Mesenchymal stem cell (in vitro differentiated cells and primary cell): ENCODE results near the gene PIGQ.

ENCODE experiments used
- DNase-seq: peaks from one replicate; pipeline ENCODE4 v3.0.0-alpha.2; 2013
- H2AFZ ChIP-seq: one replicate; pipeline ENCODE4 v1.6.1; 2013; ENCODE audit warnings: low read depth, mild to moderate bottlenecking, control low read depth, inconsistent platforms, low read length, moderate library complexity
- H2AK5ac ChIP-seq: 2 replicates; pipeline ENCODE4 v1.6.1; 2013; ENCODE audit warnings: low read length, moderate library complexity, mild to moderate bottlenecking, inconsistent platforms; ENCODE audit not compliant: severe bottlenecking
- H2BK120ac ChIP-seq: one replicate; pipeline ENCODE4 v1.6.1; 2013; ENCODE audit warnings: low read depth, mild to moderate bottlenecking, inconsistent platforms, low read length, moderate library complexity
- H2BK12ac ChIP-seq, 2 experiments: one replicate each; pipeline ENCODE4 v1.6.1; 2013; ENCODE audit warnings: inconsistent platforms in 2 of 2, low read length in 2 of 2, mild to moderate bottlenecking in 2 of 2, moderate library complexity in 2 of 2, control low read depth in 1 of 2
- H2BK15ac ChIP-seq: one replicate; pipeline ENCODE4 v1.6.1; 2013; ENCODE audit warnings: mild to moderate bottlenecking, low read depth, inconsistent platforms; ENCODE audit not compliant: poor library complexity, severe bottlenecking
- H2BK5ac ChIP-seq: 2 replicates; pipeline ENCODE4 v1.6.1; 2013; ENCODE audit warnings: low read depth, mild to moderate bottlenecking, low read length, control low read depth, inconsistent platforms; ENCODE audit not compliant: poor library complexity, severe bottlenecking
- H3K14ac ChIP-seq, 2 experiments: one replicate each; pipeline ENCODE4 v1.6.1; 2013; ENCODE audit warnings: inconsistent platforms in 2 of 2, low read length in 2 of 2, control low read depth in 1 of 2, mild to moderate bottlenecking in 1 of 2, moderate library complexity in 1 of 2
- H3K18ac ChIP-seq, 2 experiments: one replicate each; pipeline ENCODE4 v1.6.1; 2013; ENCODE audit warnings: inconsistent platforms in 2 of 2, low read length in 2 of 2, control low read depth in 1 of 2, low read depth in 1 of 2, mild to moderate bottlenecking in 1 of 2
- H3K23ac ChIP-seq, 2 experiments: one replicate each; pipeline ENCODE4 v1.6.1; 2013; ENCODE audit warnings: inconsistent platforms in 2 of 2, low read length in 2 of 2, mild to moderate bottlenecking in 2 of 2, moderate library complexity in 2 of 2, control low read depth in 1 of 2
- H3K27ac ChIP-seq: 2 replicates; pipeline ENCODE4 v1.5.1; 2013; ENCODE audit warnings: mild to moderate bottlenecking, moderate library complexity, low read length, control low read depth, inconsistent platforms; ENCODE audit not compliant: poor library complexity, severe bottlenecking
- H3K27me3 ChIP-seq, 2 experiments: 2 replicates each; pipeline versions ENCODE4 v1.6.1 to v1.7.0; 2013; ENCODE audit warnings: low read length in 2 of 2, mild to moderate bottlenecking in 2 of 2, moderate library complexity in 2 of 2, control low read depth in 1 of 2, inconsistent platforms in 1 of 2; ENCODE audit not compliant: control insufficient read depth in 1 of 2, insufficient read depth in 1 of 2
- H3K36me3 ChIP-seq, 2 experiments: 2 replicates each; pipeline versions ENCODE4 v1.6.1 to v1.7.0; 2013; ENCODE audit warnings: low read length in 2 of 2, control low read depth in 1 of 2, inconsistent platforms in 1 of 2, low read depth in 1 of 2, mild to moderate bottlenecking in 1 of 2; ENCODE audit not compliant: insufficient read depth in 2 of 2, control insufficient read depth in 1 of 2
- H3K4ac ChIP-seq, 2 experiments: one replicate each; pipeline ENCODE4 v1.6.1; 2013; ENCODE audit warnings: inconsistent platforms in 2 of 2, low read length in 2 of 2, mild to moderate bottlenecking in 2 of 2, moderate library complexity in 2 of 2, control low read depth in 1 of 2, low read depth in 1 of 2
- H3K4me1 ChIP-seq: 2 replicates; pipeline ENCODE4 v1.6.1; 2013; ENCODE audit warnings: low read depth, low read length, control low read depth; ENCODE audit not compliant: control insufficient read depth, insufficient read depth
- H3K4me2 ChIP-seq: 2 replicates; pipeline ENCODE4 v1.6.1; 2013; ENCODE audit warnings: low read length, mild to moderate bottlenecking, inconsistent platforms; ENCODE audit not compliant: poor library complexity, severe bottlenecking
- H3K4me3 ChIP-seq, 2 experiments: 2 replicates each; pipeline versions ENCODE4 v1.5.1 to v1.7.0; 2013; ENCODE audit warnings: low read length in 2 of 2, mild to moderate bottlenecking in 2 of 2, control low read depth in 1 of 2, low read depth in 1 of 2; ENCODE audit not compliant: insufficient read depth in 1 of 2
- H3K79me1 ChIP-seq: replicated peaks from 2 replicates; pipeline ENCODE4 v1.6.1; 2013; ENCODE audit warnings: mild to moderate bottlenecking, control low read depth, low read length, inconsistent platforms; ENCODE audit not compliant: poor library complexity, severe bottlenecking
- H3K9ac ChIP-seq: 2 replicates; pipeline ENCODE4 v1.7.0; 2013; ENCODE audit warnings: mild to moderate bottlenecking, low read length, moderate library complexity
- H3K9me3 ChIP-seq: 2 replicates; pipeline ENCODE4 v1.7.0; 2013; ENCODE audit warnings: mild to moderate bottlenecking, low read length; ENCODE audit not compliant: control insufficient read depth
- H4K8ac ChIP-seq: one replicate; pipeline ENCODE4 v1.6.1; 2013; ENCODE audit warnings: inconsistent platforms, mild to moderate bottlenecking, low read length, moderate library complexity
- H4K91ac ChIP-seq: one replicate; pipeline ENCODE4 v1.6.1; 2013; ENCODE audit warnings: mild to moderate bottlenecking, low read length, inconsistent platforms
- WGBS: methylation state at CpG from one replicate; pipeline ENCODE4 v1.1.7; 2013; ENCODE audit warnings: mixed read lengths; 5-methylcytosine and 5-hydroxymethylcytosine counted together

Gene PIGQ

GRCh38 chr16:620700-621525 is 51.1 kb downstream of the PIGQ start:
- Histone ChIP-seq H3K4me3 (no peak overlapping the region), H4K8ac (peak overlapping the region; percentile 24), H3K14ac (no peak overlapping the region), H3K36me3 (peaks cover 0 to 38% of the 10 kb centered on the region in 2 experiments), H2AK5ac (no peak overlapping the region), H2BK120ac (no peak overlapping the region), H3K4me2 (no peak overlapping the region), H2AFZ (no peak overlapping the region), H3K4me1 (peaks cover 17% of the 10 kb centered on the region), H2BK15ac (no peak overlapping the region), H2BK12ac (no peak overlapping the region), H3K4ac (no peak overlapping the region), H3K27me3 (no peaks in the 10 kb centered on the region), H2BK5ac (no peak overlapping the region), H4K91ac (no peak overlapping the region), H3K27ac (no peak overlapping the region), H3K79me1 (peaks cover 44% of the 10 kb centered on the region), H3K9ac (no peak overlapping the region), H3K18ac (no peak overlapping the region), H3K9me3 (no peaks in the 10 kb centered on the region), H3K23ac (no peak overlapping the region)
- WGBS = 93% methylated on average over 40 of the region's 41 CpGs
- no peak for DNase-seq

DNA sequence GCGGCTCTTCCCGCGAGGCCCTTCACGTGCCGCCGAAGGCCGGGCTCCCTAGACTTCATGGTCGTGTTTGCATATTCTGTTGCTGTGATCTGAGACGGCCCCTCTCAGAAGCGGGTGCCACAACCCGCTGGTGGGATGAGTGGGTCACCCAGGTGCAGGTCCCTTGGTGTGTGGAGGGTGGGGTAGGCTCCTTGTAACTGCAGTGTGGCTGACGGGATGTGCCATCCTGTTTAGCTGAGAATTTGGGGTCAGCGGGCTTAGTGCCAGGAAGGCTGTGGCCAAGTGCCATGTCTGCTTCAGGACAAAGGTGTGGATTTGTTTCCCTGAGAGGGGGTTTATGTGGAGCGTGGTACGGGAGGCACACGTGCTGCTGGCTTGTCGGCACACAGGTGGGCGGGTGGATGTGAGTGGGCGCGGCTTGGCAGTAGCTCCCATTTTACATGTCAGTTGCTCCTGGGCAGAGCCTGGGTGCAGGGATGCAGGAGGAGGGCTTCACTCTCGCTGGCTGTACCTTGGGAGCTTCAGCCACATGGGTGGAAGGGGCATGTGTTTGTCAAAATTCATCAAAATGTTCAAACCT is 51.8 kb downstream of the PIGQ start:
- H3K14ac ChIP-seq = peak overlapping the region in 1 of 2 experiments; percentile 39
- no peak overlapping the region for H2BK120ac ChIP-seq
- H3K18ac ChIP-seq = peak overlapping the region in 1 of 2 experiments; percentile 43
- peak overlapping the region; percentile 75 for H3K9ac ChIP-seq
- H2BK15ac ChIP-seq = no peak overlapping the region
- H3K4ac ChIP-seq = peak overlapping the region in 1 of 2 experiments; percentile 62
- no peaks in the 10 kb centered on the region for H3K27me3 ChIP-seq
- H3K23ac ChIP-seq = no peak overlapping the region
- 97% methylated on average over 21 of the region's 21 CpGs for WGBS
- H3K4me2 ChIP-seq = no peak overlapping the region
- H3K4me3 ChIP-seq = no peak overlapping the region
- peaks cover 43% of the 10 kb centered on the region for H3K79me1 ChIP-seq
- H3K9me3 ChIP-seq = no peaks in the 10 kb centered on the region
- H2AFZ ChIP-seq = no peak overlapping the region
- peaks cover 23% of the 10 kb centered on the region for H3K4me1 ChIP-seq
- no peak overlapping the region for H2AK5ac ChIP-seq
- H3K27ac ChIP-seq = no peak overlapping the region
- H2BK12ac ChIP-seq = peak overlapping the region in 1 of 2 experiments; percentile 40
- peak overlapping the region; percentile 24 for H4K8ac ChIP-seq
- peaks cover 0 to 44% of the 10 kb centered on the region in 2 experiments for H3K36me3 ChIP-seq
- no peak overlapping the region for H4K91ac ChIP-seq
- no peak overlapping the region for H2BK5ac ChIP-seq
- DNase-seq = no peak

GRCh38 chr16:622920-623280 is 53.1 kb downstream of the PIGQ start:
- WGBS = 87% methylated on average over 14 of the region's 17 CpGs
- peak overlapping the region; percentile 55 for H2BK15ac ChIP-seq
- H2BK12ac ChIP-seq = peak overlapping the region in 1 of 2 experiments; percentile 44
- no peaks in the 10 kb centered on the region for H3K27me3 ChIP-seq
- H3K27ac ChIP-seq = no peak overlapping the region
- H4K8ac ChIP-seq = peak overlapping the region; percentile 70
- peaks cover 0 to 41% of the 10 kb centered on the region in 2 experiments for H3K36me3 ChIP-seq
- H3K9ac ChIP-seq = peak overlapping the region; percentile 71
- H2AFZ ChIP-seq = no peak overlapping the region
- no peak overlapping the region for H2AK5ac ChIP-seq
- H3K4me1 ChIP-seq = peaks cover 35% of the 10 kb centered on the region
- no peak overlapping the region for H3K23ac ChIP-seq
- H2BK120ac ChIP-seq = no peak overlapping the region
- no peak overlapping the region for H3K4me2 ChIP-seq
- H3K18ac ChIP-seq = peak overlapping the region in 1 of 2 experiments; percentile 49
- no peak overlapping the region for H3K4ac ChIP-seq
- H3K4me3 ChIP-seq = no peak overlapping the region
- peaks cover 34% of the 10 kb centered on the region for H3K79me1 ChIP-seq
- no peaks in the 10 kb centered on the region for H3K9me3 ChIP-seq
- H4K91ac ChIP-seq = no peak overlapping the region
- no peak for DNase-seq
- H2BK5ac ChIP-seq = no peak overlapping the region
- no peak overlapping the region for H3K14ac ChIP-seq

DNA sequence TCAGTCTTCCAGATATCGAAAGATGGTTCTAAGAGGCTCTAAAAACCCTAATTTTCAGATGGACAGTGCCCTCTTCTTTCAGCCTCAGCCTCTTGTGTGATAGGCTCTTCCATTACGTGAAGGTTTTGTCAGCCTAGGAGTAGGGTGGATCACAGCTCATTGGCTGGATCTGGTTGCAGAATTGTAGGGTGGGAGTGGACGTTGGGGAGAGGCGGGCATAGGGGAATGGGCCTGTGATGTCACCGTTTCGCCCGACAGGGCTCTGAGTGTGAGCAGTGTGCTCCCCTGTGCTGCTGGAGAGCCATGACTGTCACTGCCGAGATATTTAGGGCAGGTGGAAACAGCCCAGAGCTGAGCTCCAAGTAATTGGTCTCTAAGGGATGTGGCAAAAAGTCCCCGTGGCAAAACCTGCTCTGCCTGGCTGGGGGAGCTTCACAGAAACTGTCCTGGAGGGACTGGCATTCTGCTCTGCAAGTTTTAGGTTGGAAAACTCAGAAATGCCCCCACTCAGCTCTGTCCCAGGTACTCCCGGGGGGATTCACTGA is 54.8 kb downstream of the PIGQ start:
- no peak overlapping the region for H4K8ac ChIP-seq
- H3K4ac ChIP-seq = no peak overlapping the region
- peaks cover 43% of the 10 kb centered on the region for H3K4me1 ChIP-seq
- no peak overlapping the region for H2BK120ac ChIP-seq
- no peak overlapping the region for H3K27ac ChIP-seq
- no peaks in the 10 kb centered on the region for H3K9me3 ChIP-seq
- H3K14ac ChIP-seq = no peak overlapping the region
- peaks cover 4 to 52% of the 10 kb centered on the region in 2 experiments for H3K36me3 ChIP-seq
- WGBS = 84% methylated on average over 10 of the region's 10 CpGs
- no peak for DNase-seq
- peaks cover 29% of the 10 kb centered on the region for H3K79me1 ChIP-seq
- no peak overlapping the region for H3K23ac ChIP-seq
- no peak overlapping the region for H3K4me2 ChIP-seq
- H2BK15ac ChIP-seq = no peak overlapping the region
- H3K18ac ChIP-seq = no peak overlapping the region
- H2BK5ac ChIP-seq = no peak overlapping the region
- H3K9ac ChIP-seq = no peak overlapping the region
- no peak overlapping the region for H3K4me3 ChIP-seq
- no peak overlapping the region for H2BK12ac ChIP-seq
- no peak overlapping the region for H2AK5ac ChIP-seq
- H3K27me3 ChIP-seq = no peaks in the 10 kb centered on the region
- no peak overlapping the region for H4K91ac ChIP-seq
- no peak overlapping the region for H2AFZ ChIP-seq
